HuH-7.5 (cell line): ENCODE measurements around the gene COX5B.
"Not testable (repeated sequence)": the region's sequence is repeated elsewhere in the genome, so short reads cannot be mapped to it uniquely, and the experiment has no call there.

Source experiments
- DNase-seq: peaks from one replicate; pipeline ENCODE4 v3.0.0; 2011; ENCODE audit warnings: low spot score

Gene COX5B

DNA sequence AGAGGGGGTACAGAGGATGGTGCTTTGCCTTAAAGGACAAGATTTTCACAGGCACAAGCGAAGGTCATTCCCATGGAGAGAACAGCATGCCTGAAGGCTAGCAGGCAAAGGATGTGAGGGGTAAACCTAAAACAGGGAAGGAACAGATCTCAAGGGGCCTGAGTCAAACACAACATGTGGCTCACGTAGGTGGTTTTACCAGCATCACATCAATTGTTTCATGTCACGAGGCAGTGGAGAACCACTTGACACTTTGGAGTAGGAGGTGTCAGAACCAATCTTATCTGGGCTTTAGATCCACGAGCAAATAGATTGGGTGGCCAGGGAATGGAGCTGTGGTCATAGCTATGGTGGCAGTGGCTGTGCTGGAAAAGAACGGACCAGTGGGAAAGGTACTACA lies 8.4 kb downstream of the COX5B start:
- no peak for DNase-seq

DNA sequence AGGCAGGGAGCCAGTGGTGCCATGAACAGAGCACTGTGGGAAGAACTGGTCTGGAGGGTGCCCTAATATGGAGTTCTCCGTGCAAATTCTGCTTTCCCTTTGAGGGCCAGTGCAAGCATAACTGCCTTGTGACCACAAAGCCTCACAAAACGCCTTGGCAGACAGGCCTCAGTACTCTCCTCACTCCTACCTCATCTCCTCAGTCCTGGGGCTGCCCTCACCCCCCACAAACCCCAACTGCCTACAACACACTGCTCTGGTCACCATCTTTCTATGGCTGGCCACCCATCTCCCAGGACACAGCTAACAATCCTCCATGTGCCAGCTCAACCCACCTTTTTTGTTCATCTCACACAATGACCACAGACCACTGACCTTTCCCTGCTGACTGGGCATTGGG lies 8.9 kb downstream of the COX5B start:
- no peak for DNase-seq

DNA sequence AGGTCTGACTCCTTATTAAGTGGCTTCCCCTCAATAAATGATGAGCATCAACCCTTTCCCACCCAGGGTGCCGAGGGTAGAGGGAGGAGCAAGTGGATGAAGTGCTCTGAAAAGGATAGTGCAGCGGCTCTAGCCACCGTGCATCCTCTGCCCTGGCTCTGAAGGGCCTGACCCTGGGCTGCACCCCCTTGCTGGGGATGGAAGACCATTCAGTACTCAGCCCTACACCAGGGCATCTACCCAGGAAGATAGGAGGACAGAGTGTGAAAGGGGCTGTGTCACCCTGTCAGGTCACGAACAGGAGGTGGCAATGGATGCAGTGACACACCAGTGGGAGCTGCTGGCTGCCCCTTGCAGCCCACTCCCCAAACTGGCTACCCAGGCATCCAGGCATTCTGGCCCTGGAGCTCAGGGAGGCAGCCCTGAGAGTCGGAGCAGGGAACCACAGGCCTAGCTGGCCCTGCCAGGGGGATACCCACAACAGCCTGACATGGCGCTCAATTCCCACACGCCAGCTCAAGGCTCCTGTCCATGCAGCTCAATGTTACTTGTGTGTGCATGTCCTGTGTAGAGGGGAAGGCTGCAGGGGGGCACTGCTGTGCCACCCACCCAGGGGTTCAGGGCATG lies 10.4 kb downstream of the COX5B start:
- no peak for DNase-seq

DNA sequence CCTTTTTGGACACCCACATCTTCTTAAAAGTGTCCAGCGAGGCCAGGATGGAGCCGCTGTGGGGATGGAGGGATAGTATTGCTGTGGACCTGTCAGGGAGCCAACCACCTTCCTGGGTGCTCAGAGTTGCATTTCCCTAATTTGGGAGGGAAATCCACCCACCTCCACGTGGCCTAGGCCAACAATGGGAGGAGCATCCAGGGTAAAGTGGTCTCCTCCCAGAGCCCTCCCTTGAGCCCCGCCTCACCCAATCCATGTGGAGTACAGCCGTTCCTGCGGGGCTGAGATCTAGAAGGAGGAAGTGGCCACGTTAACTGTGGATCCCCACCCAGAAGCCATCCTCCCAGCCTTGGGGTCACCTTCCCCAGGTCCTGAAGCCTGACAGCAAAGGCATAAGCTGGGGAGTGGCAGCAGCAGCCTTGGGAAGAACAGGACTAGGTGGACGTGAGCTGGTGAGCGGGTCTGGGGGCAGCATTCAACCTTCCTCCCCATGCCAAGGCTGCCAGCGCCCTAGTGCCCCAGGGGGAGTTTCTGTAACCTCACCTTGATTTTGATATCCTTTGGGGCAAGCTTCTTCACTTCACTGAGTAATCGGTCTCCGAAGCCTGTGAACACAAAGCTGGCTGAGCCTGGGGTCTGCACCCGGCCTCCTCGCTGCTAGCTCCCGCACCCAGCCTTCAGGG lies 11.2 kb downstream of the COX5B start:
- no peak for DNase-seq

DNA sequence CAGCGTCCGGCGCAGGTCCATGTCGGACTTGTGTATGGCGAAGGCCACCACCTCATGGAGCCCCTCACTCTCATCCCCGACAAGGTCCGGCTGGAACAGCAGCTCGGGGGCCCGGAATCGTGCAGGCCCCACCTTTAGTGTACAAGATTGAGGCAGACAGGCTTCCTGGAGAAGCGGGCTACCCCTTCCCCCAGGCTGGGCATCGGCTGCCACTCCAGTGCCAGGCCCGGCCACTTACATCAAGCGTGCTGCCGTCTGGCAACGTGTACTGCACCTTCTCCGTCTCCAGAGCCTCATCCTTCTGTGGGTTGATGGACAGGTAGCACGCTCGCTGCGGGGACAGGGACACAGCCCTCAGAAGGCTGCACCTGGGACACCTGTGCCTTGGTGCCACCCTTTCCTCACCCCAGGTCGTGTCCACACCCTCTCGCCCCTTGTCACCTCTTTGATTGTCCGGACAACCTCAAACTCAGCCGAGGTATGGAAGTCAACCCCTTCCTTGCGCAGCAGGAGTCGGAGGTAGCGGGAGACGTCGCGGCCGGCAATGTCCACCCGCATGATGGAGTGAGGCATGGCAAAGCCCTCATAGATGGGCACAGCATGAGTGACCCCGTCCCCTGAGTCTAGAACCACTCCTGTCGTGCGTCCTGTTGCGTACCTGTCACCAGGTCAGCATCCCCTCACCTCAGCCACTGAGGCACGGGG lies 12.3 kb downstream of the COX5B start:
- no peak for DNase-seq

DNA sequence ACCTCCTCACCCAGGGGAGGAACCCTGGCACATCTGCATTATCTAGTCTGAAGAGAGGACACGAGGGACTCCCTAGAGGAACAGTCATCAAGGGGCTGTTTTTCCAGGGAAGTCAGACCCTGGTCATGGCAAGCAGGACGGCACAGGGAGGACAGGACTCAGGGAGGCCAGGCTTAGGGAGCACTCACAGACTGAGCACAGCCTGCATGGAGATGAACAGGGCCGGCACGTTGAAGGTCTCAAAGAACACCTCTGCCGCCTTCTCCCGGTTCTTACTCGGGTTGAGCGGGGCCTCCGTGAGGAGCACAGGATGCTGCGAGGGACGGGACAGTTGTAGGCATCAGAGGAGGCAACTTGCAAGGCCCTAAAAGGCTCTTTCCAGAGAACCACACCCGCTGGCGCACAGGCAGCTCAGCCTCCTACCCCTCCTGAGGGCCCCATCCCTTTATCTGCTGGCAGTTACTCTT lies 12.9 kb downstream of the COX5B start:
- DNase-seq = no peak

DNA sequence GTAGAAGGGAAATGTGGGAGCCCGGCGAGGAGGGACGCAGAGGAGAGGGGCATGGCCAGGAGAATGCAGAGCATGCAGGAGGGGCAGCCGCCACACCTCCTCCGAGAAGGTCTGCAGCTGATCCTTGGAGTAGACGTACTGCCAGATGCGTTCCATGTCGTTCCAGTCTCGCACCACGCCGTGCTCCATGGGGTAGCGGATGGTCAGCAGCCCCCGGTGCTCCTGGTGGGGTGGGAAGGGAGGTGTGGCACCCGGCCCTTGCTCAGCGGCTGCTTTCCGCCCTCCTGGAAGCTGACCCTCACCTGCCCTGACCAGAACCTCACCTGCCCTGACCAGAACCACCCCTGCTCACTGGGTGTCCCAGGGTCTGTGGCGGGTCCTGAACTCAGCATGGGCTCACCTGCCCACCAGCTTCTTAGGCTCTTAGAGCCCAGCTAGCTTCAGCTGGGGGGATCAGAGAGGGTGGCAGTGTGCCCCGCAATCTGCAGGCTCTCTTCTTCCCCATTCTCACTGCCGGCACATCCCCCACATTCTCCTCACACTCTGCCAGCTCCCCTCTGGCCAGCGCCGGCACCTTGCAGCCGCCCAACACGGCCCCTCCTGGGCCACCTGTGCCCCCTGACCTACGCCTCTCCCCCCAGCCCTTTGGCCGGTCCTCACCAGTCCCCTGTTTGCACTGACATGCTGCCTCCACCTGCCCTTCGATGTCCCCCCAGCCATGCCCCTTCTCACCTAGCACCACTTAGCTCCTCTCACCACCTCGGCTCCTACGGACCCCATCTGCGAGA lies 13.6 kb downstream of the COX5B start:
- no peak for DNase-seq

DNA sequence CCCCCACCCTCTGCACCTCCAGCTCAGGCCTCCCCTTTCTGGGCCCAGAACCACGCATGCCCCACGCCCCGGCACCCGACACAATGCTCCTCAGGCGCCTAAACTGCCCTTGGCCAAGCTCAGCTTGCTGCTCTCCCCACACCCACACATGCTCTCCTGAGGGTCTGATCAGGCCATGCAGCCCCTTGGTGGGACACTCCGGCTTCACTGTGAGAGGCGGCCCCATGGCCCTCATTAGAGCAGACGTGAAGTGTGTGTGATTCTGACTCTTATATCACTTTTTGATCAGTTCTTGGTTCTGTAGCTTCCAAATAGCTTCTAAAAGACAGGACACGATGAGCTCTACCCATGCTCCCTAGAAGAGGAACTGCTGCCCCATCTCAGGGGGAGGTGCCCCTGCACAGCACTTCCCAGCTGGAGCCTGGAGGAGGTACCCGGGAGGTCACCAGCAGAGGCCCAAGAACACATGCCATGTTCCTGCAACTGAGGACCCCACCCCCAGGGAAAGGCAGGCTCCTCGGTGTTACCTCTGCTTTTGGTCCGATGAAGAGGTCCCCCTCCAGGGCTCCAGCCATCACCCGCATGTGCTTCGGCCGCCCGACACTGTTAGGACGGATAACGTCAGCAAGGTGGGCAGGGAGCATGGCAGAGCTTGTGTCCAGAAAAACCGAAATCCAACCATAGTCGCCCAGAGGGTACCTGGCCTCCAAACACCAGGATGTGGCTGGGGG lies 14.3 kb downstream of the COX5B start:
- no peak for DNase-seq

DNA sequence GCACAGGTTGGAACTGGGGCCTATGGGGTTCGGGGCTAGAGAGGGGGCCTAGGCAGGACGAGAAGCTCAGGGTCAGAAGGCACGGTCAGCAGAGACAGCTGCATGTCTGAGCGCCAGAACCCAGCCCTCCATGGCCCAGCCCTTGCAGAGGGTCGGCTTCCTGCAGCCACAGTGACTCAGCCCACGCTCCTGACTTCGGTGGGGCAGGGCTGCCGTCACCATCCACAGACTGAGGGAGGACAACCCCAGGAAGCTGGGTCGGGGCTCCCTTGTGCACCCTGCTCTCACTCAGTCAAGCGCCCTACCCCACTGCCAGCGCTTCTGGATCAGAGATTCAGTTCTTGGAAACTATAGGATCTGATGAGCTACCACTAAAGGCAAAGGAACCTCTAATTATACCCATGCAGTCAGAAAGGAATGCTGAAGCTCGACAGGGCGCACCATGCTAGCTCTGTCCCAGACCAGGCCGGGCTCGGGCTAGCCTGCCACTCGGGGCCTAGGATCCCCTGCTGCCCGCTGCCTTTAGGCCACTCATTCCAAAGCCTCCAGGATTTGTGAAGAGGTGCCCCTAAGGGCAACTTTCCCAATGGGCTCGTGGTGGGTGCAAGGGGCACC lies 15.0 kb downstream of the COX5B start:
- DNase-seq = no peak

DNA sequence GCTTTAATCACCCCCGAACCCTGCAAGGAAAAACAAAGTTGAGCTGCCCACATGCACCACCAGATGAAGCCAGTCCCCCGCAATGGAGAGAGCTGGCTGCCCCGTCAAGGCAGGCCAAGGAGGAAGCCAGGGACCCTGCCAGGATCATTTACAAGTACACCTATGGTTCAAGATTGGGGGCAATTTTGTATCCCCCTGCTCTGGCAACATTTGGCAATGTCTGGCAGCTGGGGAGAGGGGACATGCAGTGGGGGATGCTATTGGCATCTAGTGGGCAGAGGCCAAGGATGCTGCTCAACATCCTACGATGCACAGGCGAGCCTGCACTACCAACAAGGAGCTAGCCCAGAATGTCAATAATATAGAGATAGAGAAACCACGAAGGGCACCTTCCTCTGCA lies 16.1 kb downstream of the COX5B start:
- no peak for DNase-seq

DNA sequence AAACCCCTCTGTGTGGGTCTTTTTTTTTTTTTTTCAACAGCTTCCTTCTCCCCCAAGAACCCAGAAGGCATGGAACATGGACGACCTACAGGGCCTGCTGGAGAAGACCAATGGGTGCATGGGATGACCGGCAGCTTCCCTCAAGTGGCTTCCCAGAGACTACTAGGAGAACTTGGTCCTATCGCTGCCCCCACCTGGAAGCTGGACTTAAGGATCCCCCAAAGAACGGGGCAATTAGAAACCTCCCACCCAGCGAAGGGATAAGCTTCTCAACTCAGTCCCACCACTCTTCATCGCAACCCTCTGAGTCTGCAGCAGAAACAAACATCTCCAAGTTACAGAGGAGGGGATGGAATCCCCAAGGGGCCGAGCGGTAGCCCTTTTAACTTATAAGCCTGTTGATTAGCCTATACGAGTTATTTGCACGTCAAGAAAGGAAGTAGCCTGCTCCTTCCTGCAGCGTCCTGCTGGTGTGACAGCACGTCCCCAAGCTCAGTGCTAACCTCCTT lies 16.6 kb downstream of the COX5B start:
- no peak for DNase-seq

DNA sequence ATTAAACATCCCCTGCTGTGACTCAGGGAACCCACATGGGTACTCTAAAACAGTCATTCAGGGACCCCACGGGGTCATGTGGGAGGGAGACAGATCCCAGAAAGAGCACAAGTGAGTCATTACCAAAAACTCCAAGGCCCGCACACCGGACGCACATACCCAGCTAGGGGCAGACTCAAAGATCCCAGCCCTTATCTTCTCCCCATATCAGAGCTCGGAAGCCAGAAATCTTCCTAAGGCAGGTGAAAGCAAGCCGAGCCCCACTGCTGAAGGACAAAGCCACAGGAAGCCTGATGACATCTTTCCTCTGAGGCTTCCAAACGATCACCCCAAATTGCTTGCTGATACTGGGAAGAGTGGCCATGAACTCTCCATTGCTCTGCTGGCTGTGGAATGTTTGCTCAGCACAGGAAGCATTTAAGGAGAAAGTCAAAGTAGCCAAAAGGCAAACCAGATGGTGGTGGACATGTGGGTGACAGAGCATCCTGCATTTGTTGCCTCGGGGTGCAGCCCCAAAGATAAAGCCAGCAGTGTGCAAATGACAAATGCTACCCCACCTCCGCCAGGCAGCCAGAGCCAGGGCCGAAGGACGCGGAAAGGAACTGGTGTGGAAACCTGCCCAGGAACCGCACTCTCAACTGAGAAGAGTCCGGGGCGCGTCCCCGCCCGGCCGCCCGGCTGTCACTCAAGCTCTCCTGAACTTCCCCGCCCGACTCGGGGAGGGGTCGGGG lies 17.2 kb downstream of the COX5B start:
- peak; percentile 71 for DNase-seq

DNA sequence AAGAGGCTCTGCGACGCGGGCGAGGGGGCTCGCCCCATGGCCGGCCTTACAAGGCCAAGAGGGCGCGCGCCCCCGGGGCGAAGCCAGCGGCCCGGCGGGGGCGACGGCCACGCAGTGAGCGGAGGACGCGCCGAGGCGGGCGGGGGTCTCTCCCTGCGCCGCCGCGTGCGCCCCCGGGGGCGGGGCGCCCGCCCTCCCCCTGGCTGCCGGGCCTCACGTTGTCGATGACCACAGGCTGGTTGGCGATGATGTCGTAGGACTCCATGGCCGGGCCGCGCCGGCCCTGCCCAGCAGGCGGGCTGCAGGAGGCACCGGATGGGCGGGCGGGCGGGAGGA lies 17.7 kb downstream of the COX5B start:
- no peak for DNase-seq

DNA sequence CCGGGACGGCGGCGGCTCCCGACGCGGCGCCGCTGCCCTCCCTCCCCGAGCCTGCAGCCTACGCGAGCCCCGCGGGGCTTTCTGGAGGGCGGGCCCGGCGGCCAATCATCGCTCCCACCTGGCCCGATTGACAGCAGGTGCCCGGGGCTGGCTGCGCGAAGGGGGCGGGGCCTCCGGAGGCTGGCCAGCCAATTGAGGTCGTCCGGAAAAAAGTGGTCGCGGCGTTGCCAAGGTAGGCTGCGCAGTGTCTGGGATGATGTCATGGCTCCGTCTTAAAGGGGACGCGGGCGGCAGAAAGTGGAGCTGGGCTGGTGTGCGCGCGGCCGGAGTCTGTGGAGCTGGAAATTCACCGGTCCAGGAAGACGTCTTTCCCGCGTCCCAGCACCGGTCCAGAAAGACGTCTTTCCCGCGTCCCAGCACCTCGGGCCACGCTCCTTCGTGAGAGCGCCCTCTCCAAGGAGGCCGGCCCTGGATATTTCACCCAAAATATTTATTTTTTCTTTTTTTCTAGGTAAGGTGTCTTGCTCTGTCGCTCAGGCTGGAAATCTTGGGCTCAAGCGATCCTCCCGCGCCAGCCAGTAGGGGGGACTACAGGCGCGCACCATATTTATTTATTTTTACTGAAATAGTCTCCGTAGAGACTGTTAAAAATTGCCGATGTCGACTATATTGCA lies 18.2 kb downstream of the COX5B start, which contains the start of gene ACTR1B:
Gene ACTR1B, minus strand, starts transcription at position 83 of the 674 bp plus-strand sequence. CDS start 154 bp downstream, outside the sequence.
- DNase-seq = peak; percentile 93

DNA sequence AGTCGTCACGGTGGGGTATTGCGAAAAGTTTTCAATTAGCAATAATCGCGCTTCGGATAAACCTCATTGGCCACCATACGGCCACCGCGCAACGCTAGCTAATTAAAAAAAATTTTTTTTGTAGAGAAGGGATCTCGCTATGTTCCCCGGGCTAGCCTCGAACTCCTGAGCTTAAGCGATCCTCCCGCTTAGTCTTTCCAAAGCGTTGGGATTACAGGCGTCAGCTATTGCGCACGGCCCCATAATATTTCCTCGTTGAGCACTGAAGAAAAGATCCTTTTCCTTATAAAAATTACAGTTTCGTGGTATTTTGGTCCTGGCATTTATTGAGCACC lies 18.7 kb downstream of the COX5B start:
- DNase-seq = no peak

DNA sequence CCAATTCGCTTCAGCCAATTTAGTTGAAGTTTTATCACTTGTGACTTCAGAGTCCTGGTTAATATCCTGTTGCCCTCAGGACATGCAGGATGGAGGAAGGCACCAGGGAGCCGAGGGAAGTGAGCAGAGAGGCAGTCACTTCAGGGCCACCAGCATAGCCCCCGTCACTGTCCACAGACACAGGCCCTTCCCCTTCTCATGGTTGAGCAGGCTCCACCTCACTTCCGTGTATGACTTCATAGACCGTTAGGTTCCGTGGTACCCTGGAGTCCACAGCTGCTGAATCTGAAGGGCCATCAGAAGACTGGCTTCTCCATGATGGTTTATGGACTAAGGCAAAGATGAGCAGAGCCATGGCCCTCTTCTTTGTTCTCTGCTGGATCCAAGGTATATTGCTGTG lies 23.6 kb downstream of the COX5B start, which contains the start of gene C2orf92:
Gene C2orf92, plus strand, starts transcription at position 266 of the 400 bp plus-strand sequence. Its CDS starts 76 bp downstream, at position 342.
- DNase-seq = no peak

DNA sequence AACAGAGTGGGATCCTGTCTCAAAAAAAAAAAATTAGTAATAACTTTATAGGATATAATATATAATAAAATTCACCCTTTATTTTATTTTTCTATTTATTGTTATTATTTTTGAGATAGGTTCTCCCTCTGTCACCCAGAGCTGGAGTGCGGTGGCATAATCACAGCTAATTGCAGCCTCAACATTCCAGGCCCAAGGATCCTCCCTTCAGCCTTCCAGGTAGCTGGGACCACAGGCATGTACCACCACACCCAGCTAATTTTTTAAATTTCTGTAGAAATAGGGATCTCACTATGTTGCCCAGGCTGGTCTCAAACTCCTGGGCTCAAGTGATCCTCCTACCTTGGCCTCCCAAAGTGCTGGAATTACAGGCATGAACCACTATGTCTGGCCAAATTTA lies 24.6 kb downstream of the COX5B start:
- DNase-seq = no peak

DNA sequence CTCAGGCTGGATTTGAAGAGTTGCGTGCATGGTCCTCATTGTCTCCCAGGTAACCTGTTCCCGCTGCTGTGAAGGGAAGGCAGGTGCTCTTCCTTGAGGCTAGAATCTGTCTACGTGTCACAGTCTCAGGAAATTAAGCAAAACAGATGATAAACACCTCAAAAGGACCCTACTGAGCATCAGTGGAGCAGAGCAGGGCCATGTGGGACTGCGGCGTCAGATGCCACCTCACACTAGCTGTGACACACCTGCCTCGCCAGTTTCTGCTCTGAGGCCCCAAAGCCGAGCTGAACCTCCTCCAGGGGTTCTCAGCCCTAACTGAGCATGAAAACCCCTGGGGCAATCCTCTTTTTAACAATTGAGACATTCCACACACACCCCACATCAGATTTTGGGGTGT lies 25.7 kb downstream of the COX5B start:
- DNase-seq = no peak

DNA sequence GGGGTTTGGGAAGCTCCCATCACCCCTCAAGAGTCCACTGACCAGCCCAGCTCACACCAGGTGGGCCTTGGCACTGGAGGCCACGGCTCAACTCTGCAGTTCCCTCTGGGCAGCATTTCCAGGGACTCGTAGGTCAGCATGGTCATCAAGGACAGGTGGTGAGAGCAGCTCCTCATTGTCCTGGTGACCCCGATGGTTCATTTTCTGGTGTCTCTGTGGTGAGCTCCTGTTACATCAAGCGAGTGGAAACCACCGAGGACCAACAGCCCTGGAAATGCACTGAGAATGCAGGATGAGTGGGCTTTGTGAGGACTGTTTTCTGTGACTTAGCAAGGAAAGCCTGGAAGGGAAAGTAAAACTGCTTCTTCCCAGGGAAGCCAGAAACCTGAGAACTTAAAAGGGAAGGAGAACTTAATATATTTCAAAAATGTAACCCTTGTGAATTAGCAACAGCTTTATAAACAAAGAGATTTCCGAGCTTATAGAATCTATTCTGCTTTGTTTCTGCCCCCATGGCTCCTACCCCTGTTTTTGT lies 26.8 kb downstream of the COX5B start:
- not testable (repeated sequence) for DNase-seq
